ENCODE measurements around the gene ECEL1. TPM values are rescaled to one million over a fixed set of nuclear protein-coding genes. Genes with fewer than 3 reads are reported as not detected.
"Not testable (repeated sequence)": the region's sequence is repeated elsewhere in the genome, so short reads cannot be mapped to it uniquely, and the experiment has no call there.

Gene ECEL1
- total and polyA plus RNA-seq, 9 donors, result 0.18 to 0.45 (median 0.33) TPM

DNA sequence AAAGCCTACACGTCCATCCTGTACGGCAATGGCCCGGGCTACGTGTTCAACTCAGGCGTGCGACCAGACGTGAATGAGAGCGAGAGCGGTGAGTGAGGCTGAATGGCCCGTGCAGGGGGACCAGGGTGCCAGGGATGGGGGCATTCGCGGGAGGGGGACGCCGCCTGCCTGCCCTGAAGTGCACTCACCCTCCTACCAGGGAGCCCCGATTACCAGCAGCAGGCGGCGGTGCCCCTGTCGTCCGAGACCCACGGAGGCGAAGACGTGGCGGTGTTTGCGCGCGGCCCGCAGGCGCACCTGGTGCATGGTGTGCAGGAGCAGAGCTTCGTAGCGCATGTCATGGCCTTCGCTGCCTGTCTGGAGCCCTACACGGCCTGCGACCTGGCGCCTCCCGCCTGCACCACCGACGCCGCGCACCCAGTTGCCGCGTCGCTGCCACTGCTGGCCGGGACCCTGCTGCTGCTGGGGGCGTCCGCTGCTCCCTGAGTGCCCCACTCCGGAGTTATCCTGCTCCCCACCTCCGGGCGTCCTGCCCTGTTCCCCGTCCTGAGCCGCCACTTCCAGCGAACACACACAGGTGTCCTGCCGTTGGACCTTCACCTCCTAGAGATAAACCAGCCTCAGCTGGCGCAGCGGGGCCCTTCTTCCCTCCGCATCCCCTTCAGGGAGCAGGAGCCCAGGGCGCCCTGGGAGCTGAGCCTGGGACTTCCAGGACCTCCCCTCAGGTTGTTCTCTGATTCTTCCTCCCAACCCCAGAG is 28.8 kb downstream of the ECEL1 start:
- DNase-seq, result no peak
- 42% methylated on average over 50 of the region's 56 CpGs for WGBS (ENCODE audit: insufficient coverage)
- H3K9me3 ChIP-seq (replicated peaks; ENCODE audit: control insufficient read depth, low read depth, low read length), result no peaks in the 10 kb centered on the region
- no peaks in the 10 kb centered on the region for H3K4me1 ChIP-seq (ENCODE audit: control insufficient read depth, insufficient read depth, low read length)
- no peak overlapping the region for H3K4me3 ChIP-seq (ENCODE audit: low read length)
- peaks cover 47% of the 10 kb centered on the region for H3K27me3 ChIP-seq (ENCODE audit: control insufficient read depth, insufficient read depth, low read length)
- no peaks in the 10 kb centered on the region for H3K36me3 ChIP-seq (ENCODE audit: control insufficient read depth, insufficient read depth, low read length)
- no peak overlapping the region for H3K27ac ChIP-seq (ENCODE audit: low read length)

GRCh38 chr2:232458051-232458660 is 29.5 kb downstream of the ECEL1 start:
- Histone ChIP-seq H3K4me3 (ENCODE audit: low read length) (no peak overlapping the region), H3K4me1 (ENCODE audit: control insufficient read depth, insufficient read depth, low read length) (no peaks in the 10 kb centered on the region), H3K27me3 (ENCODE audit: control insufficient read depth, insufficient read depth, low read length) (peaks cover 43% of the 10 kb centered on the region), H3K36me3 (ENCODE audit: control insufficient read depth, insufficient read depth, low read length) (no peaks in the 10 kb centered on the region), H3K9me3 (replicated peaks; ENCODE audit: control insufficient read depth, low read depth, low read length) (no peaks in the 10 kb centered on the region), H3K27ac (ENCODE audit: low read length) (no peak overlapping the region)
- 81% methylated on average over 22 of the region's 25 CpGs for WGBS (ENCODE audit: insufficient coverage)
- DNase-seq, result no peak

DNA sequence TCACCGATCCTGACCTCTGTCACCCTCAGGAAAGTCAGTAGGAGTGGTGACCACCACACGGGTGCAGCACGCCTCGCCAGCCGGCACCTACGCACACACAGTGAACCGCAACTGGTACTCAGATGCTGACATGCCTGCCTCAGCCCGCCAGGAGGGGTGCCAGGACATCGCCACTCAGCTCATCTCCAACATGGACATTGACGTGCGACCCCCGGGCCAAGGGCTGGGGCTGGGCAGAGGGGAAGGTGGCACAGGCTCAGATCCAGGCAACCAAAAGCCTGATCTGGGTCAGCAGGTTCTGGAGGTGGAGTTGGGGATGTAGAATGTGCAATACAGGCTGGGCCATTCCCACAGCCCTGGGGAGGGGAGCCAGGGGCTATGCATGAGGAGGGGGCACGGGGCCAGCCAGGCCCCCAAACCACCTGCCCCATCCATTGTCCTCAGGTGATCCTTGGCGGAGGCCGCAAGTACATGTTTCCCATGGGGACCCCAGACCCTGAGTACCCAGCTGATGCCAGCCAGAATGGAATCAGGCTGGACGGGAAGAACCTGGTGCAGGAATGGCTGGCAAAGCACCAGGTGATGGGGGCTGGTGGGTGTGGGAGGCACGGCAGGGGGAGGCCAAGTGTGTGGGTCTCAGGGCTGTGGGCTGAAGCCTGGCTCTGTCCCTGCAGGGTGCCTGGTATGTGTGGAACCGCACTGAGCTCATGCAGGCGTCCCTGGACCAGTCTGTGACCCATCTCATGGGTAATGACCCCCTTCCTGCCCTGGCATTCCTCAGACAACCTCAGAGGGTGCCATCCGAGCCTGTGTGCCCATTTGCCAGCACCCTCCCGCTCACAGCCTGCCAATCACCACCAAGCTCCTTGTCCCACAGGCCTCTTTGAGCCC is 30.3 kb downstream of the ECEL1 start:
- Histone ChIP-seq H3K9me3 (replicated peaks; ENCODE audit: control insufficient read depth, low read depth, low read length) (no peaks in the 10 kb centered on the region), H3K4me3 (ENCODE audit: low read length) (no peak overlapping the region), H3K4me1 (ENCODE audit: control insufficient read depth, insufficient read depth, low read length) (no peaks in the 10 kb centered on the region), H3K27ac (ENCODE audit: low read length) (no peak overlapping the region), H3K27me3 (ENCODE audit: control insufficient read depth, insufficient read depth, low read length) (peaks cover 40% of the 10 kb centered on the region), H3K36me3 (ENCODE audit: control insufficient read depth, insufficient read depth, low read length) (no peaks in the 10 kb centered on the region)
- 85% methylated on average over 17 of the region's 21 CpGs for WGBS (ENCODE audit: insufficient coverage)
- DNase-seq, result no peak

- Histone ChIP-seq H3K9me3 (replicated peaks; ENCODE audit: control insufficient read depth, low read depth, low read length) (no peaks in the 10 kb centered on the region), H3K27ac (ENCODE audit: low read length) (no peak overlapping the region), H3K4me3 (ENCODE audit: low read length) (no peak overlapping the region), H3K4me1 (ENCODE audit: control insufficient read depth, insufficient read depth, low read length) (no peaks in the 10 kb centered on the region), H3K27me3 (ENCODE audit: control insufficient read depth, insufficient read depth, low read length) (peaks cover 36% of the 10 kb centered on the region), H3K36me3 (ENCODE audit: control insufficient read depth, insufficient read depth, low read length) (no peaks in the 10 kb centered on the region)
- no peak for DNase-seq
- 84% methylated on average over 26 of the region's 27 CpGs for WGBS (ENCODE audit: insufficient coverage)
Measured at GRCh38 chr2:232456296-232457120, 31.1 kb downstream of the ECEL1 start.

DNA sequence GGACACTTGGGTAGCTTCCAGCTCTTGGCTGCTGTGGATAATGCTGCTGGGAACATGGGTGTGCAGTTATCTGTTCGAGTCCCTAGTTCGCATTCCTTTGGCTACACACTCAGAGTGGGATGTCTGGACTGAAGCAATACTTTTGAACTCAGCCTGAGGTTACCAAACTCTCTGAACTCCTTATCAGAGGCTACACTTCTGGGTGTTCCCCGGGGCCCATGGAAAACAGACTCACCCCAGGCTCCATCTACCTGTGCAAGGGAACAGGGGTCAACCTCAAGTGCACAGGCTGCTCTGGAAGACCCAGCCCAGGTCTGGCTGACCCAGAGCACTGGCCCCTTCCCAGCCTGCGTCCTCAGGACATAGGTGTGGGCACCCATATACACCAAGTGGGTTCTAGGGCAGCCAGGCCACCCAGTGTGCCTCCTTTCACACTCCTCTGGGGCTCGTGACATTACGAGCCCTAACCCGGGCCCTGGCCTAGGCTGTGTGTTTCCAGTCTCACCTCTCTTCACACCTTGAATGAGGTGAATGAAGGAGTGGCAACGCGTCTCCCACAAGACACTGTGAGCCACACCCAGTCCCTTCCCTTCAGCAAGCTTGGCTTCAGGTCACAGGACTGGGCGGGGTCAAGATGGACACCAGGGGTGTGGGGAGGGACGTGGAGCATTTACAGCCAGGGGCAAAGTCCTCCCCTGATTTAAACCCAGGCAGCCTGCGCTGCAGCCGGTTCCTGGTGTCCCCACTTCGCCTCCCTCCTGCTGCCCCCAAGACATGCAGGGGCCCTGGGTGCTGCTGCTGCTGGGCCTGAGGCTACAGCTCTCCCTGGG is 32.0 kb downstream of the ECEL1 start, which contains the start of gene ALPI:
TSS of gene ALPI (plus strand) at position 728 of the 830 bp plus-strand sequence. CDS start at position 775, 47 bp downstream.
- no peak within 1 kb of the TSS for H3K4me3 ChIP-seq (ENCODE audit: low read length)
- H3K27me3 ChIP-seq (ENCODE audit: control insufficient read depth, insufficient read depth, low read length), result peaks cover 32% of the 10 kb centered on the region
- no peaks in the 10 kb centered on the region for H3K9me3 ChIP-seq (replicated peaks; ENCODE audit: control insufficient read depth, low read depth, low read length)
- H3K36me3 ChIP-seq (ENCODE audit: control insufficient read depth, insufficient read depth, low read length), result no peaks in the 10 kb centered on the region
- no peaks in the 10 kb centered on the region for H3K4me1 ChIP-seq (ENCODE audit: control insufficient read depth, insufficient read depth, low read length)
- no peak for DNase-seq
- H3K27ac ChIP-seq (ENCODE audit: low read length), result no peak within 1 kb of the TSS
- 65% methylated on average over 6 of the region's 14 CpGs for WGBS (ENCODE audit: insufficient coverage)

DNA sequence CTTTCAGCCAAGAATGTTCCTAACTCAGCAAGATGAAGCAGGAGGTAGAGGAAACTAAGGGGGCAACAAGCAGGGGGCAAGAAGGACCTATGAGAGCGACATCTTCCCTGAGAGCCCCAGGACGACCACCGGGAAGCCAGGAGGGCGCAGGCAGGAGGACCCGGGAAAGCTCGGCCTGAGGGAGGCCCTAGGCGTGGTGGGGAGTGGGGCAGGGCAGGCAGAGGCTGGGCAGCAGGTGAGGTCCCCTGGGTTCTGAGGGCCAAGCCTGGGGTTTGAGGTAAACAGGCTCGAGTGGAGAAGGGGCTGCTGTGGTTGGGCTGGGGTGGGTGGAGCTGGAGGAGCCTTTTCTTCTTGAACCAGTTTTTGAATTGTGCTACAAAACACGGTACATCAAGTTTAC is 33.0 kb downstream of the ECEL1 start:
- peaks cover 28% of the 10 kb centered on the region for H3K27me3 ChIP-seq (ENCODE audit: control insufficient read depth, insufficient read depth, low read length)
- H3K36me3 ChIP-seq (ENCODE audit: control insufficient read depth, insufficient read depth, low read length), result no peaks in the 10 kb centered on the region
- no peak overlapping the region for H3K4me3 ChIP-seq (ENCODE audit: low read length)
- no peak for DNase-seq
- 82% methylated on average over 8 of the region's 9 CpGs for WGBS (ENCODE audit: insufficient coverage)
- H3K4me1 ChIP-seq (ENCODE audit: control insufficient read depth, insufficient read depth, low read length), result no peaks in the 10 kb centered on the region
- no peak overlapping the region for H3K27ac ChIP-seq (ENCODE audit: low read length)
- no peaks in the 10 kb centered on the region for H3K9me3 ChIP-seq (replicated peaks; ENCODE audit: control insufficient read depth, low read depth, low read length)

DNA sequence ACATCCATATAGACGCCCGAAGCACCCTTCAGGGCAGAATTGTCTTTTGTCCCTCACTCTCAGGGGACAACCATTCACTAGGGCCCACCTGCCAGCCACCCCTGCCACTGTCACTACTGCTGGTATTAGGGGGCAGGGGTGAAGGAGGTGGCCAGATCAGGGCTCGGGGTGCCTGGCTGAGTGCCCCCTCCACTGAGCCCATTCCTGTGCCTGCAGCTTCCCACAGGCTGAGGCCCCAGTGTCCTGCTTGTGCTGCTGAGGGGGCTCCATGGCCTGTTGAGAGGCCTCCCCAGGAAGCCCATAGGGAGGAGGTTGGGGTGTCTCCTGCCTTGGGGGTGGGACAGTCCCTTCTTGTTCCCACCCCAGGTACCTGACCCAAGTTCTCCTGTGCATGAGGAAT is 36.0 kb downstream of the ECEL1 start:
- WGBS (ENCODE audit: insufficient coverage), result 83% methylated on average over 1 of the region's 3 CpGs
- not testable (repeated sequence) for H3K4me1 ChIP-seq (ENCODE audit: control insufficient read depth, insufficient read depth, low read length); DNase-seq; H3K9me3 ChIP-seq (replicated peaks; ENCODE audit: control insufficient read depth, low read depth, low read length); H3K4me3 ChIP-seq (ENCODE audit: low read length); H3K27me3 ChIP-seq (ENCODE audit: control insufficient read depth, insufficient read depth, low read length); H3K36me3 ChIP-seq (ENCODE audit: control insufficient read depth, insufficient read depth, low read length); H3K27ac ChIP-seq (ENCODE audit: low read length)

- Histone ChIP-seq H3K27ac (ENCODE audit: low read length) (no peak overlapping the region), H3K4me3 (ENCODE audit: low read length) (no peak overlapping the region), H3K9me3 (replicated peaks; ENCODE audit: control insufficient read depth, low read depth, low read length) (no peaks in the 10 kb centered on the region), H3K36me3 (ENCODE audit: control insufficient read depth, insufficient read depth, low read length) (no peaks in the 10 kb centered on the region), H3K27me3 (ENCODE audit: control insufficient read depth, insufficient read depth, low read length) (peaks cover 2% of the 10 kb centered on the region), H3K4me1 (ENCODE audit: control insufficient read depth, insufficient read depth, low read length) (no peaks in the 10 kb centered on the region)
- 60% methylated on average over 11 of the region's 12 CpGs for WGBS (ENCODE audit: insufficient coverage)
- DNase-seq, result no peak
Measured at GRCh38 chr2:232449964-232450363, 37.7 kb downstream of the ECEL1 start.

GRCh38 chr2:232448304-232448690 is 39.3 kb downstream of the ECEL1 start:
- no peaks in the 10 kb centered on the region for H3K9me3 ChIP-seq (replicated peaks; ENCODE audit: control insufficient read depth, low read depth, low read length)
- H3K36me3 ChIP-seq (ENCODE audit: control insufficient read depth, insufficient read depth, low read length), result no peaks in the 10 kb centered on the region
- no peak overlapping the region for H3K4me3 ChIP-seq (ENCODE audit: low read length)
- peaks cover 2% of the 10 kb centered on the region for H3K27me3 ChIP-seq (ENCODE audit: control insufficient read depth, insufficient read depth, low read length)
- peaks cover 3% of the 10 kb centered on the region for H3K4me1 ChIP-seq (ENCODE audit: control insufficient read depth, insufficient read depth, low read length)
- H3K27ac ChIP-seq (ENCODE audit: low read length), result no peak overlapping the region
- WGBS (ENCODE audit: insufficient coverage), result 65% methylated on average over 5 of the region's 10 CpGs
- no peak for DNase-seq

All from muscle of leg (tissue), 11 donors.